ENCODE measurements around the gene PLOD2.

DNA sequence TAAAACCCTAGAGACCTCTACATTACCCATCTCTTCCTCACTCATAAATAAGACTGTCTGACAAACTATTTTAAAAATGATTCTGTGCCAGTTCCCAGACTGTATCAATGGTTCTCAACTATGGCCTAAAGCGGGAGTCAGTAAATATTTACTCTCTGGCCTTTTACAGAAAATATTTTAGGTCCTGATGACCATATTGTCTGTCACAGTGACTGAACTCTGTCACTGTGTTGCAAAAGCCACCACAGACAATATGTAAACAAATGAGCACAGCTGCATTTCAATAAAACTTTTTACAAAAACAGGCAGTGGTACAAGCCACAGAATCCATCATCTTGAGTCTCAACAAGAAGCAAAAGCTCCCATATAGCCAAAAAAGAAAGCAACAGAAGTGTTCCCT, 45.4 kb downstream of the PLOD2 start:
- TF ChIP-seq, protein P1, sequence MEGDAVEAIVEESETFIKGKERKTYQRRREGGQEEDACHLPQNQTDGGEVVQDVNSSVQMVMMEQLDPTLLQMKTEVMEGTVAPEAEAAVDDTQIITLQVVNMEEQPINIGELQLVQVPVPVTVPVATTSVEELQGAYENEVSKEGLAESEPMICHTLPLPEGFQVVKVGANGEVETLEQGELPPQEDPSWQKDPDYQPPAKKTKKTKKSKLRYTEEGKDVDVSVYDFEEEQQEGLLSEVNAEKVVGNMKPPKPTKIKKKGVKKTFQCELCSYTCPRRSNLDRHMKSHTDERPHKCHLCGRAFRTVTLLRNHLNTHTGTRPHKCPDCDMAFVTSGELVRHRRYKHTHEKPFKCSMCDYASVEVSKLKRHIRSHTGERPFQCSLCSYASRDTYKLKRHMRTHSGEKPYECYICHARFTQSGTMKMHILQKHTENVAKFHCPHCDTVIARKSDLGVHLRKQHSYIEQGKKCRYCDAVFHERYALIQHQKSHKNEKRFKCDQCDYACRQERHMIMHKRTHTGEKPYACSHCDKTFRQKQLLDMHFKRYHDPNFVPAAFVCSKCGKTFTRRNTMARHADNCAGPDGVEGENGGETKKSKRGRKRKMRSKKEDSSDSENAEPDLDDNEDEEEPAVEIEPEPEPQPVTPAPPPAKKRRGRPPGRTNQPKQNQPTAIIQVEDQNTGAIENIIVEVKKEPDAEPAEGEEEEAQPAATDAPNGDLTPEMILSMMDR (optimal IDR thresholded peaks at IDR 0.05 in 1 of 3, IDR thresholded peaks at IDR 0.05 in 1 of 3, conservative IDR thresholded peaks at IDR 0.05 in 1 of 3; ENCODE audit: extremely low read depth in 1 of 3, insufficient read depth in 2 of 3, low read length in 3 of 3) = no peak
- no peak for TF ChIP-seq EZH2 (IDR thresholded peaks at IDR 0.05; ENCODE audit: low read length)
